Measurements from ENCODE around the gene RSPH10B2.
A peak's percentile ranks its signal among the peaks of the same experiment; 100 is the strongest.
"Not testable (repeated sequence)": the region's sequence is repeated elsewhere in the genome, so short reads cannot be mapped to it uniquely, and the experiment has no call there.

The RSPH10B2 gene

DNA sequence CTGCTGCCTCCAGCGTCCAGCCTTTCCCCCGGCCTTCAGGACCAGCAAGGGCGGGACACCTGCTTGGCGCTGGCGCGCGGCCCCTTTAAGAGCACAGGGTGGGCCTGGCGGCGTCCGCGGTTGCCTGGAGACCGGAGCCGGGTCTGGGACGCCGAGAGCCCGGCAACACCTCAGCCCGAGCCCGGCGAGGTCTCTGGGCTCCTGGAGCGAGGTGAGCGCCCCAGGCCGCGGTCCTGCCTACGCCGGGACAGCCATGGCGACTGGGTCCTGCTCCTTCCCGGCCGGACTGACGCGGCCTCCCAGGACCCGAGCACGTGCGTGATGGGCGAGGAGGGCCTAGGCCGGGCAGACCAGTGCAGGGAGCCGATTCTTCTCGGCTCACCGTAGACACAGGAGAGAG is at the start of gene RSPH10B2:
RSPH10B2 (plus strand) TSS at position 140 of the 400 bp plus-strand sequence. CDS start 3,575 bp downstream, outside the sequence.
- DNase-seq = not testable (repeated sequence)

DNA sequence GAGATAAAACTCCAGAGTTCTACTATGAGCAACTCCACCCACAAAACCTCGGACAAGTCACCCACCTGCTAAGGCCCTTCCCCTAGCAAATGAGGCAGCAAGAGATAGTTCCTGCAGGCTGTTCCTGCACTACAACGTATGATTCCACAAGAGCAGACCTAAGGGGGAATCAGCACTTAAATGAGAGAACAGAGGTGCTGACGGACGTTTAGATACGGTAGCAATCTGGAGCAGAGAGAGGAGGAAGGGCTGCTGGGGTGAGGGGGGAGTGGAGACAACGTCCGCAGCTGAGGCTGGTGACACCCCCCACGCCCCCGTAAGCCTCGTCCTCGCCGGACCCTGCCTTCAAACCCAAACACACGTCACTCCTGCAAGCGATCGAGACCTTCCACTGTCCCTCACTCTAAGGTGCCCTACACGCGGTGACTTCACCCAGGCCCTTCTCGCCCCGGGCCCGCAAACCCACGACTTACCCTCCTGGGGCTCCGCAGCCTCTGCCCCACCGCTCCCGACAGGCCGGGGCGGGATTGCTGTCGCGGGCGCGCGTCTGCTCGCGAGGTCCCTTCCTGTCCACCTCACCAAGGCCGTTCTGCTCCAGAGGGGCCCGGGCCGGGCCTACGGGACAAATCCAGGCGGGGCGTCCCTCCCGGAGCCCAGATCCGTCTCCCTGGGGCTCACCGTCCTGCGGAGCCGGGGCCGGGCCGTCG is 47.8 kb upstream of the RSPH10B2 start:
- DNase-seq = peak; percentile 31

DNA sequence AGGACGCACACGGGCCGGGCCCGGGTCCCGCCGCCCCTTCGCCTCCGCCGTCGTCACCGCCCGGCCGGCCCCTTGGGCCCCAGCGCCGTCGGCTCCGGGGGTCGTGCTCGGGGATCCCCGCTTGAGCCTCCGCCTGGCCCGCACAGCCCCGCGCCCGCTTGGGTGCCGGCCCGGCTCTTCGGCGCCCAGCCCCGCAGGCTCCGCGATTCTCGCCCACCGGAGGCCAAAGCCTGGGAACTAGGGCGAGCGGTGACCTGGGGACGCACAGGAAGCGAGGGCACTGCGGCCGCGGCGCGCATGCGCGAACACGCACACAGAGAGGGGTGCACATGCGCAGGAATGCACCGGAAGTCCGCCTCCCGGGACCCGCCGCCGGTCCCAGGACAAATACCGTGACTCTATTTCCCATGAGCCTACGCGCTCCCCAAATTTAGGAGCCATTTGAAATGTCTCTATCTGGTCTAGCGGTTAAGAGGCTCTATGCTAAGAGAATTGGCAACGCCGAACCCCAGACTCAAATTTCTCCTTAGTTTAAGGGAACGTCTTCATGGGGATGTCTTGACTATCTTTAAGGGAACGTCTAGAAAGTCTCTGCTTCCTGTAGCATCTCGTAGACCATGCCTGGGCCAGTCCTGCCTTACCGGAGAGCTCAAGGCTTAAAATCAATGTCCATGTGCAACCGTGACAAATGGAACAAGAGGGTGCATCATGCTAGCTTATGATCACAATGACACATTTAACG is 47.1 kb upstream of the RSPH10B2 start, which contains the start of gene ZNF12:
ZNF12 (minus strand) TSS at position 282 of the 742 bp plus-strand sequence. CDS start 1,774 bp downstream, outside the sequence.
- DNase-seq = peak; percentile 95

DNA sequence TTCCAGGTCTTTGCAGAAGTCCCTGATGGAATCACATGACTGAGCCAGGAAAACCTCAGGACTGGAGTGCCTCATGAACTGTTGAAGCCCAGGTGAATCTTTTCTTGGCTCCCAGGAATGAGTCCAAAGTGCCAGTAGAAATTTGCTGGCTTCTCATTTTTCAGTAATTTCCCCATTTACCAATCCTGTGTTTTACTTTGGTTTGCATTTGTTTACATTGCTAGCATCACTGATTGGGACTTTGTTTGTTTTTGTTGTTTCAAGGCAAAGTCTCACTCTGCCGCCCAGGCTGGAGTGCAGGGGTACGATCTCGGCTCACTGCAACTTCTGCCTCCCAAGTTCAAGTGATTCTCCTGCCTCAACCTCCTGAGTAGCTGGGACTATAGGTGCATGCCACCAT is 45.6 kb upstream of the RSPH10B2 start:
- DNase-seq = no peak

DNA sequence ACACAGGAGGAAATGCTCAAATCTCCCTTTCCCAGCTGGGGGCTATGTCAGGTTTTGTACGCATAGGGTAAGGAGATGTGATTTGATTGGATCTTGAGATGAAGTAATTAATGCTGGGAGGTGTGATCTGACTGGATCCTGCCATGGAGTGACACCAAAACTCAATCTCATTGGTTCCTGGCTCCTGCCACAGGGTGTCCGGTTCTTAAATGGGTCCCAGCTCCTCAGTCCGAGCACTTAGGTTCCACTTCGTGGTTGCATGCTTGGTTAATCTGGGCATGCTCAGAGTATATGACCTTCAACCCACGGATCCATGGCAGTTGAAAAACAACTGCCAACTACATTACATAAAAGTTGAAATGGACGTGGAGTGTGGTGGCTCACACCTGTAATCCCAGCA is 44.1 kb upstream of the RSPH10B2 start:
- no peak for DNase-seq

DNA sequence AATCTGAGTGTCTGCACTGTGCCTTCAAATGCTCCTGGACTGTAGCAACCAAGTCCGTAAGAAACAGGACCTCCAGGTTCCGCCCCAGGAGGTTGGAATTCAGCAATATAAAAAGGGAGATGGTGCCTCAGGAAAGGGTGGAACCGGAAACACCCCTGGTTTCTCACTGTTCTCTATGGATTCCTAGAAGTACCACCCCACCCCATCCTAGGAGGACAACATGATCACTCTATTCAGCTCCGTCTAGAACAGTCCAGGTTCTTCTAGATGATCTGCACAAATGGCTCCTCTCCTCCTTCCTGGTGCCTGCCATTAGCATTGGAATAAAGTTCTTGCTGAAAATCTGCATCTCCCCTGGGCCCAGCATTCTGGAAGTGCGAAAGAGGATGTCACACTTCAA is 39.5 kb upstream of the RSPH10B2 start:
- DNase-seq = no peak

DNA sequence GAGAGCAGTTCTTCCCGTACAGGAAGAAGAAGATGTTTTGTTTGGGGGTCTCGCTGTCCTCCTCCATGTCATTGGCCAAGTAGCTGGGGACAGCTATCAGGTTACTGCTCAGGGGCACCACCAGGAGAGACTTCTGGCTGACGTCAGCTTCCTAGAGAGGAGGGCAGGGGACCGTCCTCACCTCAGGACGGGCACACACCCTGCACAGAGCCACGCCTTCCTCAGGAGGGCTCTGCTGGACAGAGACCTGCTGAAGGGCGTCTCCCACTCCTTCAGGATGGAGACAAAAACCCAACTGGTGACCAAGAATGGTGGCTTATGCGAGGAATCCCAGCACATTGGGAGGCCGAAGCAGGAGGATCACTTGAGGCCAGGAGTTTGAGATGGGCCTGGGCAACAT is 38.0 kb upstream of the RSPH10B2 start:
- DNase-seq = not testable (repeated sequence)

DNA sequence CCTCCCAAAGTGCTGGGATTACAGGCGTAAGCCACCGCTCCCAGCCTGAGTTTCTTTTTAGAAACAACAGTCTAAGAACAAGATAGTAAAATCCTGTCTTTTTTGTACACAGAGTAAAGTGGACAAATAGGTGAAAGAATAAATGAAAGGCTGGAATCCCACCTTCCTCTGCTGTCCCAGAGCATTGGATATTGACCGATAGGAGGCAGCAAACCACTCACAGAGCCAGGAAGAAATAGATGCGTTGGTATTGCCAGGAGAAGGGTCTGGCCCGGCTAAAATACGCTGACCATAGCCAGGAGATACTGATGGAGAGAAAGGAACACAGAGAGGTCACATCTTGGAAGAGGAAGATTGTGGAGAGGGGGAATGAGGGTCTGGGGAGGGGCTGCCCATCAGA is 35.8 kb upstream of the RSPH10B2 start:
- DNase-seq = no peak

DNA sequence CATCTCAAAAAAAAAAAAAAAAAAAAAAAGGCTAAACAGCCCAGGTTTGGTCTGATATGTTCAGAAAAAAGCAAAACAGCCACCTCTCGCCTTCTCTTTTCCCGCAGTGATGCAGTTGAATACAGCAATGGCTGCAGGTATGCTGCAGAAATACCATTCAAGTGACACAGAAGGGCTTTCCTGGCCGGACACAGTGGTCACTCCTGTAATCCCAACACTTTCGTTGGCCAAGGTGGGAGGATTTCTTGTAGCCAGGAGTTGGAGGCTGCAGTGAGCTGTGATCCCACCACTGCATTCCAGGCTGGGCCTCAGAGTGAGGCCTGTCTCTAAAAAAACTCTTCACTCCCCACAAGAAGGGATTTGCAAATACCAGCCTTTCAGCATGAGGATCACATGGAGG is 29.6 kb upstream of the RSPH10B2 start:
- not testable (repeated sequence) for DNase-seq

DNA sequence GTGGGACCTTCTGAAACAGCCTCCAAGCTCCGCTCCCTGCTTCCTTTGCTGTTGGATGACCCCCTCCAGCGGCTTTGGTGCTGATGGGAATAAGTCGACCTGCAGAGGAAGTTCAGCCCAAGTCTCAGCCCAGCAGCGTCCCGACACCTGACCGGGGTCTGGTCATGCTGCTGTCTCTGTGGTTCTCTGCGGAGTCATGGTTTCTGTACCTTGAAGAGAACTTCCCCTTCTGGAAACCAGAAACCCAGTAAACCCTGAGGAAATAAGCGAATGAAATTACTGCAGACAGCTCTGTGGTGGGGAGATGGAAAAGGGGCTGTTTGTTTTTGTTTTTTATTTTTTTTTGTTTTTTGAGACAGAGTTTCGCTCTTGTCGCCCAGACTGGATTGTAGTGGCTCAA is 28.9 kb upstream of the RSPH10B2 start:
- no peak for DNase-seq

DNA sequence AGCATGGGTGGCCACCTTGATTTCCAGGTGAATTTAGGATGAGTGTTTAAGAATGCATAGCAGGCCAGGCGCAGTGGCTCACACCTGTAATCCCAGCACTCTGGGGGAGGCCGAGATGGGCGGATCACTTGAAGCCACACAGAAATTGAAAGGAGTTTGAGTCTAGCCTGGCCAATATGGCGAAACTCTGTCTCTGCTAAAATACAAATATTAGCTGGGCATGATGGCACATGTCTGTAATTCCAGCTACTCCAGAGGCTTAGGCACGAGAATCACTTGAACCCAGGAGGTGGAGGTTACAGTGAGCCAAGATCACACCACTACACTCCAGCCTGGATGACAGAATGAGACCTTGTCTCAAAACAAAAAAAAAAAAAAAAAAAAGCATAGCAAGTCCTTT is 27.6 kb upstream of the RSPH10B2 start:
- not testable (repeated sequence) for DNase-seq

DNA sequence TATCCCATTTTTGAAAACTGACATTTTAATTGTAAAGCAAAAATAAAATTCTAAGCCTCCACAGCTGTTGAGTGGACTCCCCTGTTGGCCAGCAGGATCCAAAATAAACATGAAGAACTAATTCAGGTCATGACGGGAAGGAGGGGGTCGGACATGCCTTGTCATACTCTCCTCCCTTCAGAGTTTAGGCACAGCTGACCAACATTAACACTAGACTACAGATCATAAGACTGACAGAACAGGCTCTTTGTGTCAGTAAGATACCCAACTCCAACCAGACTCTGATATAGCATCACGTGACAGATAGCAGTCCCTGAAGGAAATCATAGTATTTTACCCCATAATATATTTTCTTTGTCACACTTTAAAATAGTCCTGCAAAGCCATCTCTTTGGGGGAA is 26.2 kb upstream of the RSPH10B2 start:
- DNase-seq = no peak

DNA sequence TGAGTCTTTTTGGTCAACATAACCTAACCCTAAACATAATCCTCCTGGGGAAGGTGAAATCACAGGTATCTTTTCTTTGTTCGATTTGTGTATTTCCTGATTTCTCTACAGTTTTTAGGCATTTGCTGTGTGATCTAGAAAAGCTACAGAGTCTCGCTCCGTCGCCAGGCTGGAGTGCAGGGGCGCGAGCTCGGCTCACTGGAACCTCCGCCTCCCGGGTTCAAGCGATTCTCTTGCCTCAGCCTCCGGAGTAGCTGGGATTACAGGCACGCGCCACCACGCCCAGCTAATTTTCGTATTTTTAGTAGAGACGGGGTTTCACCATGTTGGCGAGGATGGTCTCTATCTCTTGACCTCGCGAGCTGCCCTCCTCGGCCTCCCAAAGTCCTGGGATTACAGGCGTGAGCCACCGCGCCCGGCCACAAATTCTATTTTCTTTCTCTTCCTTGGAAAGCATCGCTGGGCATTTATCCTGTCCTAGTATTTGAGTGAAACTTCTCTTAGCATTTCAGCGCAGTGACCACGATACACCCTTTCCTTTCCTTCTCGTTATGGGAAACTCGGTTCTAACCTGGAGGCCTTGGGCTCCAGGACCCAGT is 24.9 kb upstream of the RSPH10B2 start:
- DNase-seq = not testable (repeated sequence)

DNA sequence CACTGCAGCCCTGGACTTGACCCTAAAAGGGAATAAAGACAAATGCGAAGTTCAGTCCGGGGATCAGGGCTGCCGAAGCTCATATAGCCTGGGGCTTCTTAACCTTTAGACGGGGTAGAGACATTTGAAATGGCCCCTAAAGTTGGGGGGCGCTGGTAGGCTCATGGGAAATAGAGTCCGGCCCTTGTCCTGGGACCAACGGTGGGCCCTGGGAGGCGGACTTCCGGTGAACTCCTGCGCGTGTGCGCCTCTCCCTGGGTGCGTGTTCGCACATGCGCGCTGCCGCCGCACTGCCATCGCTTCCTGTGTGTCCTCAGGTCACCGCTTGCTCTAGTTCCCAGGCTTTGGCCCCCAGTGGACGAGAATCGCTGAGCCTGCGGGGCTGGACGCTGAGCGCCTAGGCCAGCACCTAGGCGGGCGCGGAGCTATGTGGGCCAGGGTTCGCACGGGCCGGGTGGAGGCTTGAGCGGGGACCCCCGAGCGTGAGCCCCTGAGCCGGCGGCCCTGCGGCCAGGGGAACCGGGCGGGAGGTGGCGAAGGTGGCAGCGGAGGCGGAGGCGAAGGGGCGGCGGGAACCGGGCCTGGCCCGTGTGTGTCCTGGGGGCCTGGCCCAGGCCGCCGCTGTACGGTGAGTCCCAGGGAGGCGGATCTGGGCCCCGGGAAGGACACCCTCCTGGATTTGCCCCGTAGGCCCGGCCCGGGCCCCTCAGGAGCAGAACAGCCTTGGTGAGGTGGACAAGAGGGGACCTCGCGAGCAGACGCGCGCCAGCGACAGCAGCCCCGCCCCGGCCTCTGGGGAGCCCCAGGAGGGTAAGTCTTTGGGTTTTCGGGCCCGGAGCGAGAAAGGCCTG is 24.2 kb upstream of the RSPH10B2 start:
- DNase-seq = peak; percentile 84

DNA sequence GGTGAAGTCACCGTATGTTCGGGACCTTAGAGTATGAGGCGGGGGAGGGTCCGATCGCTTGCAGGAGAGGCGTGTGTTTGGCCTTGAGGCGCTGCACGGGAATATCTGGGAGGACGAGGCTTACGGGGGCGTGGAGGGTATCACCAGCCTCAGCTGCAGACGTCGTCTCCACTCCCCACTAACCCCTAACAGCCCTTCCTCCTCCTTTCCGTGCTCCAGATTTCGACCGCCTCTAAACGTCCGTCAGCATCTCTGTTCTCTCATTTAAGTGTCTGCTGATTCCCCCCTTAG is 23.6 kb upstream of the RSPH10B2 start:
- DNase-seq = no peak

DNA sequence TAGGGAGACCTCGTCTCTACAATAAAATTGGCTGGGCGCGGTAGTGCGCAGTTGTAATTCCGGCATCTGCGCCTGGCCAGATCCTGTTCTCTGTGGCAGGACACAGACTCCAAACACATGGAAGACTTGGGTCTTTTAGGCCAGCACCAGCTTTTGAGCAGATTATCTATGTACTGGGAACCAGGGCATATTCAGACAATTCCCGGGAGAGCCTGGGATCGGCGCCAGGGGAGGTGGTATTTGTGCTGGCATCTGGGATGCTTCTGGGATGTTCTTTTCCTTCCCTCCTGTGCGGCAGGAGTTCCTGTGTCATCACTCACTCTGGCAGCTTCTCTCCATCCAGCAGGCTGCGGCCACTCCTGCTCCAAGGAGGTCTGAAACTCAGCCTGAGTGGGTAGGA is 15.5 kb upstream of the RSPH10B2 start:
- DNase-seq = not testable (repeated sequence)

DNA sequence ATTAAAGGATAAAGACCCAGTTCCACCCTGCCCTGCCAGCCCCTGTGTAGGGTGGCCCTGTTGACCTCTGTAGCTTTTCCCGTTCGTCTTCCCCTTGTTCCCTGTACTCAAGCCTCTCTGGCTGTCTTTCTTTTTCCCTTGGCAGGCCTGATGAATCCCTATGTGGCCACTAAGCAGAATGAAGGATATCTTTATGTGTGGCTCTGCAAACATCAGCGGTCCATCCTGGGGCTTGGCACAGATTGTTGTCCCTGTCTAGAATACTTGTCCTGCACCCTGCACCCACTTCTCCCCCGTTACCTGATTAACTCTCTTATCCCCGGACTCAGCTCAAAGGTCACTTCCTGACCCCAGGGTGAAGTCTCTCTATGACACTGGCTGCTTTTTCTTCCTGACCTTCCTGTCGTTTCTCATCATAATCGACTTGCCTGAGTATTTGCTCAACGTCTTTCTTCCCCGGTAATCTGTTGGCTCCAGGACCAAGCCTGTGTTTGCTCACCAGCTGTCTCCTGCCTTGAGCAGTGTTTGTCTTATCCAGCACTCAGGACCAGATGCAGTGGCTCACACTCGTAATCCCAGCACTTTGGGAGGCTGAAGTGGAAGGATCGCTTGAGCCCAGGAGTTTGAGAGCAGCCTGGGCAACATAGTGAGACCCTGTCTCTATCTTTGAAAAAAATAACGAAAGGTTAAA is 9.3 kb upstream of the RSPH10B2 start:
- not testable (repeated sequence) for DNase-seq

DNA sequence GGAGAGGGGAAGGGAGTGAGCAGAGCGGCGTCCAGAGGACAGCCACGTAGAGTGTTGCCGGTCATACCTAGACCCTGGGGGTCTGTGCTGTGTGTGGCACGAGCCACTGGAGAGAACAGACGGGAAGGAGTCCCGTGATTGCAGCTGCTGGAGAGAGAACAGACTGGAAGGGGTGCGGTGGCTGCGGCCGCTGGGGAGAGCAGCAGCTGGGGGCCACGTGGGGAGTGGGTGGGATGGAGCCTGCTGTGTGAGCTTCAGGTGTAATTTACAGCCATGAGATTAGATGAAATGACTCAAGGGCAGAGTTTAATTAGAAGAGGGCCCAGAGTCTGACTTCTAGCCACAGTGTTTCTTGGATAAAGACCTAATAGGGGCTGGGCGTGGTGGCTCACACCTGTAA is 4.6 kb upstream of the RSPH10B2 start:
- not testable (repeated sequence) for DNase-seq

DNA sequence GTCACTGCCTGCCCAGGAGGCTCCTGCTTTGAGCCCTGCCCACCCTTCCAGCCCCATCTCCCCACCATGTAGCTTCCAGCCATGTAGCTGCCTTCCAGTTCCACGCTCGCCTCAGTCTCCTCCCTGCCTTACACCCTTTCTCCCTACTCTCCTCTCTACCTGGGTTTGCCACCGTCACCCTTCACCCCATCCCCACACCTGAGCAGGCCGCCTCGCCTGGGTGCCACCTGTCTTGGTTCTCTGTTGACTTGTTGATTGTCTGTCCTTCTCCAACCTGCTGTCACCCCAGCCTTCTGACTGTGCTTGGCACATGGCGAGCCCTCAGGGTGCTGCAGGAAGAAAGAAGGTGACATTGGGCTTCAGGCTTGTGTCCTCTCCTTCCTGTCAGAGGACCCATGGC is 3.7 kb upstream of the RSPH10B2 start:
- not testable (repeated sequence) for DNase-seq

DNA sequence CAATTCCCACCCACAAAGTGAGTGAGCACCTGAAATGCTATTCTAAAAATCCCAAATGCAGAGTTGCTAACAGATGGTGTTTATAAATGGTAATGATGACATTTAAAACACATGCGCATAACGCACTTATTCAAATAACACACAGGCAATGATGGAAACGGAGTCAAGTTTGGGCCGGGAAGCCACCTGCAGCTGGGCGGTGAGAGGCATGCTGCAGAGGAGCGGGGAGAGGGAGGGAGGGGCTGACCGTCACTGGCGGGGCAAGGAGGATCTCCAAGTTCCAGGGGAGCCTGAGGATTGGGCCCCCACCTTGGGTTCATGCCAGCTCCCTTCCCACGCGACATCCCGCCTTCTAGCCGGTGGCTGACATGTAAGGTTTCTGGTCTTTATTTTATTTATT is 7.3 kb downstream of the RSPH10B2 start:
- not testable (repeated sequence) for DNase-seq

DNA sequence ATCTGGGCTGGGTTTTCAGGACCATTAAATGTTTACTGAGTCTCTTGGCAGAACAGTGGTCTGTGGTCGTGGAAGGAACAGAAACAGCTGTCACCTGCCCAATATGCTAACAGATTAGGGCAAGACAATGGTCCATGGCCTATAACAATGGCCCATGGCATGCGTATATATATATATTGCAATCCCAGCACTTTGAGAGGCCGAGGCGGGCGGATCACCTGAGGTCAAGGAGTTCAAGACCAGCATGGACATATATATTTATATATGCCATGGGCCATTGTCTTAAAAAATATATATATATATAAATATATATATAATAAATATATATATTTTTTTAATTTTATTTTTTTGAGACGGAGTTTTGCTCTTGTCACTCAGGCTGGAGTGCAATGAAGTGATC is 27.7 kb downstream of the RSPH10B2 start:
- DNase-seq = not testable (repeated sequence)

DNA sequence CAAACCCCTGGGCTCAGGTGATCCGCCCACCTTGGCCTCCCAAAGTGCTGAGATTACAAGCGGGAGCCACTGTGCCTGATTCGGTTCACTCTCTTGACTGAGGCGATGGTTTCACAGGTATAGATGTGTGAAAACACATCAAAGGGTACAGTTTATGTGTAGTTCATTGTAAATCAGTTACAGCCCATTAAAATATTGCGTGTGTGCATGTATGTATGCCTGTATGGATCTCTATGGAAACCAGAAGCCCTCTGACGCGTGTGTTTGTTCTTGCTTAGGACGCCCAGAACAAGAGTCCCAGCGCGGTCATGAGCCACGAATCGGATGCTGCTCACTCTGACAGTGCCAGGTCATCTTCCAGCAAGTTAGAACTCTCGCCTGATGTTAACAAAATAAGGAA is 35.5 kb downstream of the RSPH10B2 start:
- not testable (repeated sequence) for DNase-seq
